T-cell (primary cell): ENCODE measurements around the gene PIGA. TPM values are rescaled to one million over a fixed set of nuclear protein-coding genes. Genes with fewer than 3 reads are reported as not detected.
"Not testable (repeated sequence)": the region's sequence is repeated elsewhere in the genome, so short reads cannot be mapped to it uniquely, and the experiment has no call there.

ENCODE experiments used
- ATAC-seq, 4 experiments: fragments of 200-7000 bp in 3 of 4; fragments of 150-1000 bp in 1 of 4; cut with Tn5 transposase; replicated peaks in 1 of 4; 1 replicate in 3 of 4; 2 replicates in 1 of 4; pipeline ENCODE4 v1.10.0; 2021; ENCODE audit warnings: moderate library complexity in 3 of 4, mild to moderate bottlenecking in 2 of 4, moderate number of reproducible peaks in 1 of 4
- CTCF ChIA-PET, 2 donors: fragments of 300-600 bp; sonication (Branson Sonifier 250); formaldehyde crosslinking; loops; one replicate each; lab custom pipeline; 2022; ENCODE audit warnings: antibody characterized with exemption in 2 of 2; lab: Charles Lee
- POLR2A ChIA-PET, 2 donors: fragments of 300-600 bp; sonication (Branson Sonifier 250); formaldehyde crosslinking; loops; one replicate each; lab custom pipeline; 2022; ENCODE audit warnings: antibody characterized with exemption in 2 of 2; lab: Charles Lee
- DNase-seq, 35 experiments: peaks; one replicate each; pipeline versions ENCODE4 v3.0.0 to v3.0.0-alpha.2; 2013 to 2023
- H3K27ac ChIP-seq: one replicate; pipeline ENCODE4 v1.5.1; 2013; ENCODE audit warnings: low read length
- H3K27me3 ChIP-seq, 2 experiments: replicated peaks in 1 of 2; 1 replicate in 1 of 2; 2 replicates in 1 of 2; pipeline versions ENCODE4 v1.6.1 to v1.7.0; 2013; ENCODE audit warnings: low read length in 1 of 2, mixed read lengths in 1 of 2; ENCODE audit not compliant: control insufficient read depth in 2 of 2, insufficient read depth in 2 of 2; ENCODE audit errors: extremely low read depth in 1 of 2
- H3K36me3 ChIP-seq, 2 donors: 1 replicate in 1 of 2; 2 replicates in 1 of 2; pipeline versions ENCODE4 v1.6.1 to v1.7.0; 2013; ENCODE audit warnings: low read length in 1 of 2; ENCODE audit not compliant: control insufficient read depth in 2 of 2, insufficient read depth in 1 of 2; ENCODE audit errors: extremely low read depth in 1 of 2
- H3K4me1 ChIP-seq, 2 experiments: 1 replicate in 1 of 2; 2 replicates in 1 of 2; pipeline versions ENCODE4 v1.6.1 to v1.7.0; 2013; ENCODE audit warnings: low read length in 2 of 2, mixed read lengths in 1 of 2; ENCODE audit not compliant: insufficient read depth in 2 of 2, control insufficient read depth in 1 of 2; ENCODE audit errors: extremely low read depth in 1 of 2
- H3K4me3 ChIP-seq, 2 donors: 1 replicate in 1 of 2; 2 replicates in 1 of 2; pipeline versions ENCODE4 v1.5.1 to v1.7.0; 2013; ENCODE audit warnings: mild to moderate bottlenecking in 2 of 2, low read length in 1 of 2, moderate library complexity in 1 of 2; ENCODE audit not compliant: control insufficient read depth in 1 of 2; ENCODE audit errors: extremely low read depth in 1 of 2
- H3K9me3 ChIP-seq: 2 replicates; pipeline ENCODE4 v1.7.0; 2013
- H3K27ac Mint-ChIP-seq, 2 donors: one replicate each; pipeline ENCODE4 v1.8.0; 2020 to 2021; ENCODE audit warnings: mild to moderate bottlenecking in 2 of 2, mixed read lengths in 2 of 2
- H3K27me3 Mint-ChIP-seq, 2 donors: one replicate each; pipeline ENCODE4 v1.8.0; 2021 to 2022; ENCODE audit warnings: mixed read lengths in 2 of 2
- H3K36me3 Mint-ChIP-seq: one replicate; pipeline ENCODE4 v1.8.0; 2021; ENCODE audit warnings: mixed read lengths
- H3K4me1 Mint-ChIP-seq, 3 donors: one replicate each; pipeline ENCODE4 v1.8.0; 2020 to 2022; ENCODE audit warnings: mixed read lengths in 3 of 3, mild to moderate bottlenecking in 1 of 3
- H3K4me3 Mint-ChIP-seq, 3 donors: one replicate each; pipeline ENCODE4 v1.8.0; 2020 to 2022; ENCODE audit warnings: mild to moderate bottlenecking in 3 of 3, mixed read lengths in 3 of 3, moderate library complexity in 3 of 3
- H3K9me3 Mint-ChIP-seq, 3 donors: one replicate each; pipeline ENCODE4 v1.8.0; 2020 to 2022; ENCODE audit warnings: mixed read lengths in 3 of 3
- WGBS: methylation state at CpG from one replicate; pipeline ENCODE4 v1.1.5; 2013; ENCODE audit warnings: missing lambda C conversion rate; ENCODE audit not compliant: insufficient coverage; 5-methylcytosine and 5-hydroxymethylcytosine counted together
- total RNA-seq, 35 experiments: library from RNA in 6 of 35; stranded (reverse) in 6 of 35; fragments of 120-200 nt in 1 of 35; gene quantifications; one replicate each; pipeline versions ENCODE4 v1.2.1 to v1.2.4 and lab custom pipeline; 2013 to 2026

The PIGA gene
- total RNA-seq, 5 donors from 2014 or later (not counting 1 experiment from before 2014, with no cell fraction given) = 15.9 to 95.0 (median 22.6) TPM

DNA sequence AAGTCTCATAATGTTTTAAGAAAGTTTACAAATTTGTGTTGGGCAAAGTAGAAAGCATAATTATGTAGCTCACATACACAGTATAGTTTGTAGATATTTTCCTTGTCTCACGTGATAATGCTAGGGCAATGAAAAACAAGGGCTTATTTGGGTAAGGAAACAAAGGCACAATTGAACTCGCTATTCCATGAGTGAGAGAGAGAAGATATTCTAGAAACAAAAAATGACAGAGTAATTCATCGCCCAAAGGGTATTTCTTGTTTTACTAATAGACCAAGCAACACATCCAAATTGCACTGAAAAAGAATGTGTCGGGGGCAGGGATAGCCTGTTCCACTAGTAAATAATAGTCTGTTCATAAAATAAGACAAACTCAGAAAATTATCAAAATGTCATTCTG, 16.2 kb downstream of the PIGA start:
- ChIA-PET POLR2A (no interaction called here), CTCF (no interaction called here)
- Histone ChIP-seq H3K36me3 (peaks cover 0 to 23% of the 10 kb centered on the region in 2 donors), H3K9me3 (no peaks in the 10 kb centered on the region), H3K4me3 (no peak overlapping the region), H3K4me1 (no peaks in the 10 kb centered on the region), H3K27ac (no peak overlapping the region), H3K27me3 (no peaks in the 10 kb centered on the region)
- Mint-ChIP-seq H3K36me3 (peaks cover 21% of the 10 kb centered on the region), H3K4me3 (no peak overlapping the region), H3K9me3 (no peaks in the 10 kb centered on the region), H3K4me1 (no peaks in the 10 kb centered on the region), H3K27ac (no peak overlapping the region), H3K27me3 (no peaks in the 10 kb centered on the region)
- no peak for DNase-seq
- ATAC-seq = no peak
- WGBS = no CpG with 5 or more reads among the region's 4 CpGs

DNA sequence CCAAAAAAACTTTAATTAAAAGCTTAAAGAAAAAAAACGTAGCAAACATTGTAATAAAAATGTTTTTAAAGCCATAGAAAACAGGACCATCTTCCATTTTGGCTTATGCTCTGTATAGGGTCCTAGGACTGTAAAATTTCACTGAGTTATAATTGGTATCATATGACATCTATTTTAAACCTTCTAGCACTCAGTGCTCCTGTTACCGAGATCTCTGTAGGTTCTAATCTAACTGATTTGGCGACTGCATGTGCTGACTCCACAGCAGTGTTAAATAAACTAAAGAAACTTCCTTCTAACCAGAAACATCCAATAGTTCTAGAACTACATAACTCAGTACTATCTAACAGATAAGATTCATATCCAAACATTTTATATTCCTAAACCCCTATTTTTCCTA, 19.8 kb downstream of the PIGA start, which contains the start of gene ASB11:
Gene ASB11 (minus strand): TSS at position 132 of the 400 bp plus-strand sequence. CDS start 35 bp downstream, at position 97.
- Mint-ChIP-seq H3K9me3 (no peaks in the 10 kb centered on the region), H3K4me3 (no peak within 1 kb of the TSS), H3K27me3 (no peaks in the 10 kb centered on the region), H3K27ac (no peak within 1 kb of the TSS), H3K4me1 (no peaks in the 10 kb centered on the region), H3K36me3 (peaks cover 16% of the 10 kb centered on the region)
- CTCF ChIA-PET = no interaction called here
- POLR2A ChIA-PET = no interaction called here
- Histone ChIP-seq H3K9me3 (no peaks in the 10 kb centered on the region), H3K4me1 (no peaks in the 10 kb centered on the region), H3K27ac (no peak within 1 kb of the TSS), H3K4me3 (no peak within 1 kb of the TSS), H3K27me3 (no peaks in the 10 kb centered on the region), H3K36me3 (no peaks in the 10 kb centered on the region)
- WGBS = no CpG with 5 or more reads among the region's 3 CpGs
- ATAC-seq (no peak), DNase-seq (no peak)

DNA sequence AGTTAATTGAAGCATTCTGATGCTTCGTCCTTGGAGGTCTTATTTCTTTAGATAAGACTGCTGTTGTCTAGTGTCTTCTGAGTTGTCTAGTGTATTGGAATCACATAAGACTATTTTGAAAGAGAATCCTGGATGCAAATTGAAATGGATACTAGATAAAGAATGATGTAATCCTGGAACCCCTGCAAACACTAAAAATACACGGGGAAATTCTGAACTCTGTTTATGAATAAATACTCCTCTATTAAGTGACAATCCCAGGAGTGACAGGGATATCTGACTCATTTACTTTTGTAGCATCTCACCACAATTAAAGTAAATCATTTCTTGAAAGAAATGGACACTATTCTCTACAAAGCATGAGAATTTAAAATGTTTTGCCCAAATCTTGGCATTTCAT, 20.9 kb downstream of the PIGA start:
- ChIA-PET POLR2A (no interaction called here), CTCF (no interaction called here)
- H3K27ac ChIP-seq = no peak overlapping the region
- no peaks in the 10 kb centered on the region for H3K27me3 ChIP-seq
- ATAC-seq = no peak
- no peaks in the 10 kb centered on the region for H3K36me3 ChIP-seq
- H3K9me3 ChIP-seq = no peaks in the 10 kb centered on the region
- no peaks in the 10 kb centered on the region for H3K27me3 Mint-ChIP-seq
- peaks cover 12% of the 10 kb centered on the region for H3K36me3 Mint-ChIP-seq
- H3K27ac Mint-ChIP-seq = no peak overlapping the region
- H3K4me3 ChIP-seq = no peak overlapping the region
- H3K9me3 Mint-ChIP-seq = no peaks in the 10 kb centered on the region
- whole genome bisulfite sequencing = no CpG with 5 or more reads among the region's 2 CpGs
- no peaks in the 10 kb centered on the region for H3K4me1 Mint-ChIP-seq
- no peak for DNase-seq
- no peaks in the 10 kb centered on the region for H3K4me1 ChIP-seq
- H3K4me3 Mint-ChIP-seq = no peak overlapping the region

DNA sequence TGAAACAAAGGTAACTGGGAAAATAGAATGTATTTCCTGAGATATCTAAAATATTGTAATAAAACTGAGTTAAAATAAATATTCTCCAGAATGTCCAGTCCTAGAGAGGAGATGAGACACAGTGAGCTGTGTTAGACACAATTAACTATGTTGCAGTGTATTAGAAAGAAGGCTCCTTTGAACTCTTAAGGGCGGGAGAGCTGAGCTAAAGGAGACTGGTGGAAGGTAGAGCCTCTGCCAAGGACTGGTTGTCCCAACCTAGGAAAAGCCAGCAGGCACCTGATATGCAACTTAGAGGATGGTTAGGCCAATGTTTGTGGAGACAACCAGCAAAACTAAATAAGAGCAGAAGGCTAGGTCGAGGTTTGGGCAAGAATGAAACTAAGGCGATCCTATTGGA, 24.2 kb downstream of the PIGA start:
- Mint-ChIP-seq H3K27ac (no peak overlapping the region), H3K4me3 (no peak overlapping the region), H3K36me3 (no peaks in the 10 kb centered on the region), H3K9me3 (no peaks in the 10 kb centered on the region), H3K4me1 (no peaks in the 10 kb centered on the region), H3K27me3 (peaks cover 0 to 5% of the 10 kb centered on the region in 2 donors)
- Histone ChIP-seq H3K27ac (no peak overlapping the region), H3K9me3 (no peaks in the 10 kb centered on the region), H3K27me3 (no peaks in the 10 kb centered on the region), H3K4me3 (no peak overlapping the region), H3K36me3 (no peaks in the 10 kb centered on the region), H3K4me1 (no peaks in the 10 kb centered on the region)
- POLR2A ChIA-PET = no interaction called here
- 86% methylated on average over 2 of the region's 3 CpGs for WGBS
- no peak for DNase-seq
- ATAC-seq = no peak
- CTCF ChIA-PET = interaction anchor here in 1 of 2 donors (0.6 kb wide), 1 partner anchor 44 kb away, joined by 3 read pairs; no protein-coding TSS in a partner anchor

DNA sequence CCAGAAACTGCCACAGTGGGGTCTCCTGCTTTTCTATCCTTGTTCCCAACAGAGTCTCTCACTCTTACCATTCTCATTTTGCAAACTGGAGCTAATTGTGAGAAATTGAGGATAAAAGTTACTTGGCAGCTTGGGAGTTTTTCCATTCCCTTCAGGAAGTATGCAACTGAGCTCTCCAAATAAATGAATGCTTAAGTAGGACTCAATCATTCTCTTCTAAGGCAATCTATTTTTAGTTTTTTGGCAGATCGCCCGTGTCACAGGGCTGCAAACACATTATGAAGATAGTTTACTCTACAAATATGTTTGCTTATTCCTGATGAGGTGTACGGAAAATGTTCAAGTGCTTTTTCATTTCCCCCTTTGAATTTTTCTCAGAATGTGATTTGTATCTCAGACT, 25.2 kb downstream of the PIGA start:
- CTCF ChIA-PET = no interaction called here
- POLR2A ChIA-PET = interaction anchor here in 1 of 2 donors (0.5 kb wide), 1 partner anchor 49 kb away, joined by 6 read pairs; no protein-coding TSS in a partner anchor

DNA sequence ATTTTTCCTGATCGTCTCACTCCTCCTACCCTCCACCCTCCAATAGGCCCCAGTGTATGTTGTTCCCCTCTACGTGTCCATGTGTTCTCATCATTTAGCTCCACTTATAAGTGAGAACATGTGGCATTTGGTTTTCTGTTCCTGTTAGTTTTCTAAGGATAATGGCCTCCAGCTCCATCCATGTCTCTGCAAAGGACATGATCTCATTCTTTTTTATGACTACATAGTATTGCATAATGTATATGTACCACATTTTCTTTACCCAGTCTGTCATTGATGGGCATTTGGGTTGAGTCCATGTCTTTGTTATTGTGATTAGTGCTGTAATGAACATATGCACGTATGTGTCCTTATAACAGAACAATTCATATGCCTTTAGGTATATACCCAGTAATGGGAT, 29.4 kb downstream of the PIGA start:
- H3K4me3 ChIP-seq, H3K9me3 Mint-ChIP-seq, H3K36me3 Mint-ChIP-seq, H3K27ac ChIP-seq, H3K27ac Mint-ChIP-seq, H3K4me3 Mint-ChIP-seq, H3K4me1 ChIP-seq, H3K9me3 ChIP-seq, H3K4me1 Mint-ChIP-seq, H3K36me3 ChIP-seq, ATAC-seq, DNase-seq, H3K27me3 ChIP-seq, POLR2A ChIA-PET: not testable (repeated sequence)
- no CpG with 5 or more reads among the region's 3 CpGs for WGBS
- CTCF ChIA-PET = interaction anchor here in 1 of 2 donors (0.7 kb wide), 1 partner anchor 168 kb away, joined by 4 read pairs; no protein-coding TSS in a partner anchor
- peaks cover 3 to 14% of the 10 kb centered on the region in 2 donors for H3K27me3 Mint-ChIP-seq

More for the DNA sequence above, 25.2 kb downstream of the PIGA start:
- Mint-ChIP-seq H3K36me3 (no peaks in the 10 kb centered on the region), H3K27ac (no peak overlapping the region), H3K9me3 (no peaks in the 10 kb centered on the region), H3K4me1 (no peaks in the 10 kb centered on the region), H3K4me3 (no peak overlapping the region), H3K27me3 (peaks cover 3 to 10% of the 10 kb centered on the region in 2 donors)
- no peaks in the 10 kb centered on the region for H3K27me3 ChIP-seq
- no peaks in the 10 kb centered on the region for H3K4me1 ChIP-seq
- DNase-seq (no peak), ATAC-seq (no peak)
- no peaks in the 10 kb centered on the region for H3K36me3 ChIP-seq
- H3K4me3 ChIP-seq = no peak overlapping the region
- H3K9me3 ChIP-seq = no peaks in the 10 kb centered on the region
- H3K27ac ChIP-seq = no peak overlapping the region
- WGBS = no CpG with 5 or more reads among the region's 3 CpGs

DNA sequence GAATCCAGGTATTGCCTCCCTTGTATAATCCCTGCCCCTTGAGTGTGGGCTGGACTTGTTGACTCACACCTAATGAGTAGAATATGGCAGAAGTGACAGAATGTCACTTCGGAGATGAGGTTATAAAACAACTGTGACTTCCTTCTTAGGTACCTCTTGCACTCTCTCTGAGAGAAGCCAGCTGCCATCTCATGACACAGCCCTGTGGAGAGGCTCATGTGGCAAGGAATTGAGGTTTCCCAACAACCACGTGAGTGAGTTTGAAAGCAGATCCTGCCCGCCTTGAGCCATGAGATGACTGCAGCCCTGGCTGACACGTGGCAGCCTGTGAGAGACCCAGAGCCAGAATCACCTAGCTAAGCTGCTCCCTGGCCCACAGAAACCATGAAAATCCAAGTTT, 33.4 kb downstream of the PIGA start:
- peaks cover 3 to 14% of the 10 kb centered on the region in 2 donors for H3K27me3 Mint-ChIP-seq
- Histone ChIP-seq H3K9me3 (no peaks in the 10 kb centered on the region), H3K27me3 (no peaks in the 10 kb centered on the region), H3K36me3 (no peaks in the 10 kb centered on the region), H3K4me1 (no peaks in the 10 kb centered on the region), H3K27ac (no peak overlapping the region), H3K4me3 (no peak overlapping the region)
- H3K27ac Mint-ChIP-seq = no peak overlapping the region
- peaks cover 0 to 5% (median 3%) of the 10 kb centered on the region in 3 donors for H3K4me1 Mint-ChIP-seq
- no peaks in the 10 kb centered on the region for H3K9me3 Mint-ChIP-seq
- H3K36me3 Mint-ChIP-seq = no peaks in the 10 kb centered on the region
- ChIA-PET CTCF (no interaction called here), POLR2A (no interaction called here)
- peak in 2 of 35 experiments; percentile 0 to 5 for DNase-seq
- H3K4me3 Mint-ChIP-seq = no peak overlapping the region
- no peak for ATAC-seq
- 8% methylated on average over 3 of the region's 4 CpGs for WGBS
